Thyroid gland (tissue), 4 donors: ENCODE measurements around the gene EP400. TPM values are rescaled to one million over a fixed set of nuclear protein-coding genes. Genes with fewer than 3 reads are reported as not detected.

Experiments
- DNase-seq, 2 donors: peaks; one replicate each; pipeline ENCODE4 v3.0.0-alpha.2; 2019
- H3K27ac ChIP-seq, 3 donors: fragments of 200-600 bp; sonication (generic); 1 replicate in 2 of 3; 2 replicates in 1 of 3; pipeline ENCODE4 v1.5.1; 2016 to 2019; ENCODE audit warnings: mild to moderate bottlenecking in 1 of 3, moderate library complexity in 1 of 3
- H3K27me3 ChIP-seq: fragments of 200-600 bp; sonication (generic); one replicate; pipeline ENCODE4 v1.5.1; 2019
- H3K36me3 ChIP-seq, 2 donors: fragments of 200-600 bp; sonication (generic); one replicate each; pipeline ENCODE4 v1.5.1; 2016 to 2019
- H3K4me1 ChIP-seq, 2 donors: fragments of 200-600 bp; sonication (generic); one replicate each; pipeline ENCODE4 v1.5.1; 2017 to 2019
- H3K4me3 ChIP-seq, 3 donors: fragments of 200-600 bp; sonication (generic); replicated peaks in 1 of 3; 1 replicate in 2 of 3; 2 replicates in 1 of 3; pipeline ENCODE4 v1.5.1; 2016; ENCODE audit warnings: mild to moderate bottlenecking in 1 of 3
- H3K9me3 ChIP-seq: fragments of 200-600 bp; sonication (generic); one replicate; pipeline ENCODE4 v1.5.1; 2017
- CTCF ChIP-seq, 6 experiments: fragments of 200-600 bp in 3 of 6; fragments of 450-650 bp in 3 of 6; sonication (generic) in 3 of 6; IDR thresholded peaks; one replicate each; pipeline ENCODE4 v1.5.1; 2016 to 2019; ENCODE audit warnings: antibody characterized with exemption in 6 of 6, mild to moderate bottlenecking in 2 of 6, inconsistent platforms in 1 of 6, moderate library complexity in 1 of 6
- POLR2A ChIP-seq, 2 donors: fragments of 450-650 bp; IDR thresholded peaks; one replicate each; pipeline ENCODE4 v1.6.1; 2017; ENCODE audit warnings: antibody characterized with exemption in 2 of 2, mild to moderate bottlenecking in 2 of 2, moderate library complexity in 1 of 2
- WGBS, 2 donors: methylation state at CpG; one replicate each; pipeline ENCODE4 v1.1.5; 2017; 5-methylcytosine and 5-hydroxymethylcytosine counted together
- intact Hi-C: fragments of 100-400 bp; cut with DNase I; formaldehyde crosslinking; loops from one replicate; pipeline ENCODE4 v1.15.1; 2023
- total RNA-seq, 4 donors: library from RNA; depleted of rRNA; stranded (reverse); fragments of >200 nt; gene quantifications; one replicate each; pipeline ENCODE4 v1.2.3, GENCODE V29; 2016

Gene EP400
- total RNA-seq, 4 donors from 2014 or later, result 22.1 to 51.8 (median 25.4) TPM

GRCh38 chr12:132024758-132025157, 75.0 kb downstream of the EP400 start:
- WGBS, 2 donors, result 84 to 86% methylated on average over 11 of the region's 11 CpGs
- TF ChIP-seq POLR2A (IDR thresholded peaks at IDR 0.05) (no peak), CTCF (IDR thresholded peaks at IDR 0.05) (no peak)
- H3K9me3 ChIP-seq, result no peaks in the 10 kb centered on the region
- no peaks in the 10 kb centered on the region for H3K27me3 ChIP-seq
- H3K27ac ChIP-seq, result no peak overlapping the region
- H3K4me3 ChIP-seq, result no peak overlapping the region
- intact Hi-C loops, result no loop called here
- H3K4me1 ChIP-seq, result no peaks in the 10 kb centered on the region
- H3K36me3 ChIP-seq, result peaks cover 76 to 80% of the 10 kb centered on the region in 2 donors
- DNase-seq, result no peak

- no peak for TF ChIP-seq CTCF (IDR thresholded peaks at IDR 0.05)
- no peak for TF ChIP-seq POLR2A (IDR thresholded peaks at IDR 0.05)
- Histone ChIP-seq H3K4me1 (no peaks in the 10 kb centered on the region), H3K36me3 (peaks cover 76 to 80% of the 10 kb centered on the region in 2 donors), H3K27me3 (no peaks in the 10 kb centered on the region), H3K27ac (no peak overlapping the region), H3K4me3 (no peak overlapping the region), H3K9me3 (no peaks in the 10 kb centered on the region)
- DNase-seq, result no peak
- intact Hi-C loops, result no loop called here
- 95 to 96% methylated on average over 12 to 14 of the region's 14 CpGs for WGBS, 2 donors
These were observed 75.8 kb downstream of the EP400 start for GRCh38 chr12:132025526-132025925.

- Histone ChIP-seq H3K9me3 (no peaks in the 10 kb centered on the region), H3K27ac (no peak overlapping the region), H3K36me3 (peaks cover 76 to 77% of the 10 kb centered on the region in 2 donors), H3K4me1 (no peaks in the 10 kb centered on the region), H3K27me3 (no peaks in the 10 kb centered on the region), H3K4me3 (no peak overlapping the region)
- 95 to 97% methylated on average over 13 of the region's 13 CpGs for WGBS, 2 donors
- TF ChIP-seq CTCF (IDR thresholded peaks at IDR 0.05), result no peak
- TF ChIP-seq POLR2A (IDR thresholded peaks at IDR 0.05), result no peak
- intact Hi-C loops, result no loop called here
- no peak for DNase-seq
These were observed 76.5 kb downstream of the EP400 start for GRCh38 chr12:132026061-132026795.

- WGBS, 2 donors, result 95 to 96% methylated on average over 13 to 18 of the region's 18 CpGs
- Histone ChIP-seq H3K27me3 (no peaks in the 10 kb centered on the region), H3K9me3 (no peaks in the 10 kb centered on the region), H3K27ac (no peak overlapping the region), H3K36me3 (peaks cover 74 to 75% of the 10 kb centered on the region in 2 donors), H3K4me3 (no peak overlapping the region), H3K4me1 (no peaks in the 10 kb centered on the region)
- DNase-seq, result no peak
- TF ChIP-seq POLR2A (IDR thresholded peaks at IDR 0.05) (no peak), CTCF (IDR thresholded peaks at IDR 0.05) (no peak)
- intact Hi-C loops, result no loop called here
These were observed 77.2 kb downstream of the EP400 start for GRCh38 chr12:132026796-132027500.

- H3K36me3 ChIP-seq, result peaks cover 74 to 79% of the 10 kb centered on the region in 2 donors
These were observed 77.9 kb downstream of the EP400 start for GRCh38 chr12:132027636-132028035.

More at GRCh38 chr12:132027636-132028035, 77.9 kb downstream of the EP400 start:
- intact Hi-C loops, result no loop called here
- Histone ChIP-seq H3K27ac (no peak overlapping the region), H3K9me3 (no peaks in the 10 kb centered on the region), H3K27me3 (no peaks in the 10 kb centered on the region), H3K4me1 (no peaks in the 10 kb centered on the region), H3K4me3 (no peak overlapping the region)
- no peak for DNase-seq
- 78 to 82% methylated on average over 6 of the region's 6 CpGs for WGBS, 2 donors
- TF ChIP-seq CTCF (IDR thresholded peaks at IDR 0.05) (no peak), POLR2A (IDR thresholded peaks at IDR 0.05) (no peak)
